HUES48 (cell line): ENCODE measurements around the gene CRIP1.

Source experiments
- H3K27ac ChIP-seq: one replicate; pipeline ENCODE4 v1.7.0; 2013; ENCODE audit warnings: low read depth, low read length, inconsistent platforms
- H3K27me3 ChIP-seq: 2 replicates; pipeline ENCODE4 v1.6.1; 2013; ENCODE audit warnings: mild to moderate bottlenecking, low read length; ENCODE audit not compliant: control insufficient read depth, insufficient read depth
- H3K36me3 ChIP-seq: 2 replicates; pipeline ENCODE4 v1.6.1; 2013; ENCODE audit warnings: low read length; ENCODE audit not compliant: control insufficient read depth, insufficient read depth
- H3K4me1 ChIP-seq: 2 replicates; pipeline ENCODE4 v1.6.1; 2013; ENCODE audit warnings: mild to moderate bottlenecking, low read length; ENCODE audit not compliant: control insufficient read depth, insufficient read depth
- H3K4me3 ChIP-seq: 2 replicates; pipeline ENCODE4 v1.5.1; 2013; ENCODE audit warnings: mild to moderate bottlenecking, low read depth, low read length
- H3K9ac ChIP-seq: 2 replicates; pipeline ENCODE4 v1.6.1; 2013; ENCODE audit warnings: mild to moderate bottlenecking, low read depth, low read length, moderate library complexity
- H3K9me3 ChIP-seq: 2 replicates; pipeline ENCODE4 v1.6.1; 2013; ENCODE audit warnings: low read length; ENCODE audit not compliant: control insufficient read depth, insufficient read depth

CRIP1 gene

GRCh38 chr14:105536051-105536450, 49.4 kb downstream of the CRIP1 start:
- no peak overlapping the region for H3K27ac ChIP-seq
- no peaks in the 10 kb centered on the region for H3K27me3 ChIP-seq
- H3K9me3 ChIP-seq, result peaks cover 67% of the 10 kb centered on the region
- H3K4me3 ChIP-seq, result no peak overlapping the region
- H3K36me3 ChIP-seq, result no peaks in the 10 kb centered on the region
- no peaks in the 10 kb centered on the region for H3K4me1 ChIP-seq
- H3K9ac ChIP-seq, result no peak overlapping the region

GRCh38 chr14:105536691-105537579, 50.2 kb downstream of the CRIP1 start:
- Histone ChIP-seq H3K4me1 (no peaks in the 10 kb centered on the region), H3K9ac (no peak overlapping the region), H3K4me3 (no peak overlapping the region), H3K36me3 (no peaks in the 10 kb centered on the region), H3K9me3 (peaks cover 70% of the 10 kb centered on the region), H3K27ac (no peak overlapping the region), H3K27me3 (no peaks in the 10 kb centered on the region)

- no peak overlapping the region for H3K9ac ChIP-seq
- no peaks in the 10 kb centered on the region for H3K27me3 ChIP-seq
- H3K27ac ChIP-seq, result no peak overlapping the region
- no peak overlapping the region for H3K4me3 ChIP-seq
- no peaks in the 10 kb centered on the region for H3K4me1 ChIP-seq
- no peaks in the 10 kb centered on the region for H3K36me3 ChIP-seq
- H3K9me3 ChIP-seq, result peaks cover 70% of the 10 kb centered on the region
Observed at GRCh38 chr14:105537580-105538474, 51.1 kb downstream of the CRIP1 start.
